GM18858 (cell line): ENCODE results near the gene SVIL.
"Not testable (repeated sequence)": the region's sequence is repeated elsewhere in the genome, so short reads cannot be mapped to it uniquely, and the experiment has no call there.

ENCODE experiments used
- ATAC-seq: cut with Tn5 transposase; IDR thresholded peaks from one replicate; pipeline ENCODE4 v1.9.1; 2021; ENCODE audit not compliant: unreplicated experiment

SVIL gene

DNA sequence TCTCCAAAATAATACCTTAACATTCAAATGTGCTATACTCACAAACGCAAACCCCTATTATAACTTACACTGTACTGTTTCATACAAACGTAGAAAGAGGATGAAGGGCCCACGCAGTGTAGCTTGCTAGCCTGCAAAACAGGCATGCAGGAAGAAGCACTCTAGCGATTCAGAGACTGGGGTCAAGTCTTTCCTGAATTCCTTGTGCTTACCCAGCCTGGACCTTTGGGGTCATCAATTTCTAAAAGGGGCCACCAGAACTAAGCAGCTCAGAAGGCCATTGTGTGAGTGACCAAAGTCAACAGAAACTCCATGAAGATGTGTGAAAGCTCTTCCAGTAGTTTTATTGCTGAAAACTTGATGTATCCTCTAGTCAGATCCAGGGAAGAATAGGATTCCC lies 111.9 kb downstream of the SVIL start:
- ATAC-seq, result no peak

DNA sequence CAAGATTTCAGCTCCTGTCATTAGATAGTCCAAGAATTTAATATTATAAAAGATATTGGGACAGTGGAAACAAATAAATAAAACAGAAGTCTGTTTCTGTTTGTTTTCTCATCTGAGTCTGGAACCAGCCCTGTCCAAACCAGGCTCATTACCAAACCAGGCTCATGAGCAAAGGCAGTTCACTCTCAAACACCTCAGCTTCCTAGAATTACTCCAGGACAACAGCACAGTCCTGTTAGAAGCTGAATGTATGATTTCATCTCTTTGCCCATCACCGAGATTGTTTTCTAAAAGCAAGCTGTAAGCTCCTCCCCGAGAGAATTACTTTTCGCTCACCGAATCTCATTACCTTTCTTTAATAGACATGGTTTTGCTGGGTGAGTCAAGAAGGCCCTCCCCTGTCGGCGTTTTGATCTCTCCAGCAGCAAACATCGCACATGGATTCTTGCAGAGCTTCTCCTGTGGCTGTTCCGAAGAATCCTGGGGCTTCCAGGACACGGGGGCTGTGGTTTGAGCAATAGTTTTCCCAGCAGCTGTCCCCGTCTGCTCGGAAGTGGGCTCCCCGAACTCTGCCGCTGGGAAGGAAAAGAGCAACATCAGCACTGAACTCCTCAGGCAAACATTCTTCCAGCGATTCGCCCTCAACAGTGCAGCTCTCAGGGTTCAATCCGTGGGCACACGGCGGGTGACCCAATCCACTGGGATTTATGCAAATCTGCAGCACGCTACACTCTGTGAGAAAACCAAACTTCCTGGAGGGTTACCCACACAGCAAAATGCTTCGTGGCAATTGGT lies 112.5 kb downstream of the SVIL start:
- no peak for ATAC-seq

DNA sequence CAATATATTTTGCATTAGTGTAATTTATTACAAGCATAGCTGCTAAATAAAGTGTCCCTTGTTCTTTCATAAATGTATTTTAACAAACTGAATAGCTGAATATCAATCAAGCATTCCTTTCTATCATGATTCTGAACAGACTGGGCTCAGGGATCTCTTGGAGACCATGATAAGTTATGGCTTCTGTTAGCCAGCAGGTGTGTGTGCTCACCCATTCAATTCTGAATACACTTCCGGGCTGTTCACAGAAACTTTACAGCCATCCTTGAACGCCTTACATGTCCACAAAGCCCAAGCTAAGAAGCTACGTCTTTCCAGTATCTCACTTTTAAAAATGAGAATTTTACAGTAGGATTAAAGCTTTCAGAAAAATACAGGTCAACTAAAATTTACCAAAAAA lies 115.1 kb downstream of the SVIL start:
- ATAC-seq, result no peak

DNA sequence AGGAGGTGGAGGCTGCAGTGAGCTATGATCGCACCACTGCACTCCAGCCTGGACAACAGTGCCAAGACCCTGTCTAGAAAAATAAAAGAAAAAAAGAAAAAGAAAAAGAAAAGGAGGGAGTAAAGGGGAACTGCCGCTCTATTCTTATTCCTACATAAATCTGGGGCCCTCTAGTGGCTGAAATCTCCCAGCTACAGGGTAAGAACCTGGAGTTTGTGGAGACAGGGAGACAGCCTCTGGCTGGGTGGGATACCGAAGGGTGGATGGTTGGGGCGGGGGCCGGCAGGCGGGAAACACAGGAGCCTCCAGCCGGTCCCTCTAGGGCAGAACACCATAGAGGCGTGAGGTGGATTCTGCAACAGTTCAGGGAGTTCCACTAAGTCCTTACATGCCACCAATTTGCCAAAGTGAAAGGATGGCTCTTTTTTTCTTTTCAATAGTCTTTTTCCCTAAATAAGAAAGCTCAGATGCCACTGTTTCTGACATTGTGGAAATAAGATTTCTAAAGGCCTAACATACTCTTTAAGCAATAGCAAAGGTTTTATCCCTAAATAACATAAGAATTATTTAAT lies 117.3 kb downstream of the SVIL start:
- ATAC-seq, result no peak

DNA sequence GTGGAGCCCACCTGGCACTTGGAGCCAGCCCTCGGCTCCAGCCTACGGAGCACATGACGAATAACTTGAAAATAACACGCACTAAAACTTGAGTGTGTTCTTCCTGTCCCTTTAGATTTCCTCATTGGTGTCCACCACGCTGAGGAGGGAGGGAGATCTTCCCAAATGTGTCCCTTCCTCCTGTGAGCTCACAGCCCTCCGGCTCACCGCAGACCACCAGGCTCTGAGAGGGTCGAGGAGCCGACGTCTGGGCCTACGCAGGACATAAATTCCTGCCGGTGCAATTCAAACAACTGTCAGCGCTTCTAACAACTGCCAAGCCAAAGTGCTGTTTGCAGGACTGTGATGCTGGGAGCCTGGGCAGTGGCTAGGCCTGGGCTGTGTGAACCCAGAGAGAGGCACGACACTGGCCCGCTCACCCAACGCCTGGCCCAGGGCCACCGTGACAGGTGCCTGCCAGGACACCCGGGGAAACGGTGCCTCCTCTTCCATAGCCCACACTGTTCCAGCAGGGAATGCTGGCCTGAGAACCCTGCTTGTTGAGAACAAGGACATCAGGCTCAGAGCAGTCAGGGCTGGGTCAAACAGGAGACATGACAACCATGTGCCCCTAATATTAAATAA lies 118.3 kb downstream of the SVIL start:
- ATAC-seq, result not testable (repeated sequence)

DNA sequence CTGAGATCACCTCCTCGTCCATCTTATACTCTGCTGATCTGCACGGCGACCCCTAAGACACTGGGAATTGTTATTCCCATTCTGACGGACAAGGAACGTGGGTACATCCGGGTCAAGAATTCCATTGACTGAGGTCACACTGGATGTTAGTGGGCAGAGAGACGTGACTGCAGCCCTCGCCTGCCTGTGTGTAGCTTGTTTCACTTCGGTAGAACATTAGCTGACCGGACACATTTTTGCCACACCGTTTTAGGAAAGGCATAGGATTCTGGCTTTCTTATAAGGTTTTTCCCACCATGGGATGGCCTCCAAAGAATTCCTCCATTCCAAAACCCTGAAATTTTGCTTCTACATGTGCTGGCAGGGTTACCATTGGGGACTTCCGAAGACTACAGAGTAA lies 118.9 kb downstream of the SVIL start:
- not testable (repeated sequence) for ATAC-seq

DNA sequence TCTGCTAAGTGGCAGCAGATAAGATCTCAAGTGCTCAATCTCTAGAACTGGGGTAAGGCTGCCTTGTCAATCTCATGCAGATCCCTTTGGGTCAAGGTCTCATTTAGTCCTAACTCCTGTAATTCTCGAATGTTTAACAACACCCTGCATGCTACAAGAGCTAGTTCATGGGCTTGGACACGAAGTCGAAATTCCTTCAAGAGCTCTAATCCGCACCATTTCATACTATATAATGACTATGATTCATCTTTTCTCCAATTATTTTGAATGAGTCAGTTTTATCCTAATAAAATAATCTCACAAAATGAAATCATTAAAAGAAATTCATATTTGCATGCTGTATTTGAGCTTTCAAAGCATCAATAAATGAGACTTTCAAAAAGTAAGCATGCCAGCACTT lies 119.7 kb downstream of the SVIL start:
- ATAC-seq, result not testable (repeated sequence)

DNA sequence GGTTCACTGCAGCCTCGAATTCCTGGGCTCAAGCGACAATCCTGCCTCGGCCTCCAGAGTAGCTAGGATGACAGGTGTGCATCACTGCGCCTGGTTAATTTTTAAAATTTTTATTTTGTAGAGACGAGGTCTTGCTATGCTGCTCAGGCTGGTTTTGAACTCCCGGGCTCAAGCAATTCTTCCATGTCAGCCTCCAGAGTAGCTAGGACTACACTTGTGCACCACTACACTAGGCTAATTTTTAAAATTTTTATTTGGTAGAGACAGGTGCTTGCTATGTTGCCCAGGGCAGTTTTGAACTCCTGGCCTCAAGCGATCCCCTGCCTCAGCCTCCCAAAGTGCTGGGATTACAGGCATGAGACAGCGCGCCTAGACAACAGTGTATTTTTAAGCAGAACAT lies 120.5 kb downstream of the SVIL start:
- ATAC-seq, result no peak

DNA sequence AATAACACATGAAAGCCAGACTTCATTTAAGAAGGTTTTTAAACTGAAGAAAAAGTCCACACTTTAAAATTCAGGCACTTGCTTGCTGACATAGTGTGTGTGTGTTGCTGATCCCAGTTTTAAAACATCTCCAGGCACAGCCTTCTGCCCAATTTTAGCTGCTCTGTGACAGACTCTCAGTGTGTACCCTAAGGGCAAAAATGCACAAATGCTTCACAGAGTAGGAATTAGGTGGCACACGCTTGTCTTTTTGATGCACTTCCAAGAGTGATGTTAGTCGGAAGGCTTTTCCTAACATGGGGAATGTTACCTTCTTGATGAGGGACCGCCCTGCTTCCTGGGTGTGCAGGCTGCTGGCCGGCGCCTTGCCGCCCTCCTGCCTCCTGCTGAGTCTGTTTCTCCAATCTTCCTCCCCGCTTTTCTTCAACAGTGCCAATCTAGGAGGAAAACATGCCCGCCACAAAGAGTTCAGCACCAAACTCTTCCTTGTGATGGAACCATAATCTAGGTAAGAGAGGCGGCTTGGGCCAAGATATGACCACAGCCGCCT lies 122.3 kb downstream of the SVIL start:
- ATAC-seq, result no peak

DNA sequence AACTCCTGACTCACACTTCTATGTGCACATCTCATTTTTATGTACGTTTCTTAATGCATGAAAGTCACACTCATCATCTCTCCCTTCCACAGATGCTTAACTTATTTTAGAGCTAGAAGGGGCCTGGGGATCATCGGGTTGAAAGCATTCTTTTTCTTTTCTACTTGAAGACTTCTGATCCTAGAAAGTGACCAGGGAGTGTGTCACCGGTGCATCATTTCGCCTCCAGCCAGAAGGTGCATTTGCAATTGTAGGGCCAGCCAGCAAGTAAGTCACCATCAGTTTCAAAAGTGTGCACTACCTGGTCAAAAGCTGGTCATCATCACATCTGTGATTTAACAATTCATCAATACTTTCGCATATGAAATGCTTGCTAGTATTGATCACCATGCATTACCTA lies 123.0 kb downstream of the SVIL start:
- ATAC-seq, result not testable (repeated sequence)

DNA sequence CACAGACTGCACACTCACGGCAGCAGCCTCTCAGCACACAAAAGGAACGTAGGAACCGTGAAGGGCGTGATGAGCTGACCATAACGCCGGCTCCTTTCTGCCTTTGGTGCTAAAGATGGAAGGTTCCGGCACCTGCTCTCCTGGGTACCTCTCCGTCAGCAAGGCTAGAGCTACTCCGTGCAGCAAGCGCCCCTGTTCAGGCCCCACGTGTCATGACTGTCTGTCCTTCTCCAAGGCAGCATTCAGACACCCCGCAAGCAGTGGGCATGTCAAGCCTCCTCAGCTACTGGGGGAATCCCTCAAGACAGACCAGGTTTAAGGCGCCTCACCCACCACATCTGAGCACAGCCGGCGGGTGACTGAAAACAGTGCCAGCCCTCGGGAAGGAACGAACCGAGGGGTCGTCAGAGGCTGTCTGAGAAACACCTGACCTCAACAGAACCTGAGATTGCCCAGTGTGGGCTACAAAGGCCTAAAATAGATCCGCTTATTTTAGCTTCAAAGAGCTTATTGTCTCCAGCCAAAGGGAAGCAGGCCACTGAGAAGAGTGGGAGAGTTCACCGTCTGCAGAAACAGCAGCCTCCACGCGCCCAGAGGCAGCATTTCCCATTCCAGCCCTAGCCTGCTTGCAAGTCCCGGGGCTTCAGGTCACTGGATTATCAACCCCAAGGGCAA lies 124.2 kb downstream of the SVIL start:
- ATAC-seq, result not testable (repeated sequence)

DNA sequence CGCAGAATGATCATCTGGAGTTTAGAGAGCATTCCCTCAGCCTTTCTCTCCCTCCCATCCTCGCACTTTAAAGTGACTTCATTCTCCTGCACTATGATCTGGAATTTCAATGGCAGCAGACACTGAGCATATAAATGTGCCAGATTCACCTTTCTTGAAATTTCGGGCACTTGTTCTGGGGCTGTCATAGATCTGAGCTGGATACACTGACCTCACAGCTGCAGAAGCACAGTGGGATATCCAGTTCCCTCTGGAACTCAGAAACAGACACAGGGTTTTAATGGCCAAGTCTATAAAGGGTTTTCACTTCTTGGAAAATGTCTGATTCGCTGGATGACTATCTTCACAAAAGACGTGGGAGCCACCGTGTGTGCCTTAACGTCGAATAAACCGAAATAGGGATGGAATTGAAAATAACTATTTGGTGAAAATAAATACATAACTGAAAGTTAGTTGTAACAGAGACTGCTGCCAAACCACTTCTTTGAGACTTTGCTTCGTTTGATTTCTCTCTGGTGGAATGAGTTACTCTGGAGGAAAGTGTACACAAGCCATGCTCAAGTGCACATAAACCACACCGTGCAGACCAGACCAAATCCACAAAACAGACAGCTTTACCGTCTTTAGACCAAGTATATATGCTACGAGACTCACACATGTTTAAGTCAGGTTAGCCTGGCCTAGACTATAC lies 126.1 kb downstream of the SVIL start:
- peak; percentile 72 for ATAC-seq

DNA sequence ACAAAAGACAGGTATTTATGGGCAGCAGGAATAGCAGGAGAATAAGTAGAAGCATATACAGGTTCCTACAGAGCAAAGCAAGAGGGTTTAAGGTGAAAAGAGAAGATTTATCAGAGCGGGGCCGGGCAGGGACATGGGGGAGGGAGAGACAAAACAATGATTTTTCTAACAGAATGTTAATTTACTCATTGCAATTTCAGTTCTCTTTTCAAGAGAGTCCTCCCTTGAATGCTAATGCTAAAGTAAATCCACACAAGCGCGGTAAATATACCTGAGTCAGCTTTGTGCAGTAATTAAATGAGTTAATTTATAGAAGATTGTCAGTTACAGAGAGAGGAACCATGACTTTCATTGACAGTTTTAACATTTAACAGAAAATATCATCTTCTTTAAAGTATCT lies 127.0 kb downstream of the SVIL start:
- ATAC-seq, result not testable (repeated sequence)

DNA sequence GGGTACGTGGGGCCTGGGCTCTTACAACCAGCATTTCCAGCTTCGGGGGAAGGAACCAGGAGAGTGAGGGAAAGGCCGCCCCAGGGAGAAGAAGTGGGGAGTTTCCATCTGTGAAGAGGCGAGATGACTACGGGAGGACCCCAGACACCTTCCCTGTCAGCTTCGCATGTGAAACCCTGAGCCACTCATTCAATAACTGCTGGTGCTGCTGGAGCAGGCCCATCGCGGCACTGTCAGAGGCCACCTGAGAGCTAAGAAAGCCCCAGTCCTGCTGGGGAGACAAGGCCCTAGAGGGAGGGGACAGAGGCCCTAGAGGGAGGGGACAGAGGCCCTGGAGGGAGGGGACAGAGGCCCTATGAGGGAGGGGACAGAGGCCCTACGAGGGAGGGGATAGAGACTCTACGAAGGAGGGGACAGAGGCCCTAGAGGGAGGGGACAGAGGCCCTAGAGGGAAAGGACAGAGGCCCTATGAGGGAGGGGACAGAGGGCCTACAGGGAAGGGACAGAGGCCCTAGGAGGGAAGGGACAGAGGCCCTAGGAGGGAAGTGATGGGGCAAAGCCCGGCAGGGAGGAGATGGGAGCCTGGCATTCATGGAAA lies 128.3 kb downstream of the SVIL start:
- ATAC-seq, result not testable (repeated sequence)

DNA sequence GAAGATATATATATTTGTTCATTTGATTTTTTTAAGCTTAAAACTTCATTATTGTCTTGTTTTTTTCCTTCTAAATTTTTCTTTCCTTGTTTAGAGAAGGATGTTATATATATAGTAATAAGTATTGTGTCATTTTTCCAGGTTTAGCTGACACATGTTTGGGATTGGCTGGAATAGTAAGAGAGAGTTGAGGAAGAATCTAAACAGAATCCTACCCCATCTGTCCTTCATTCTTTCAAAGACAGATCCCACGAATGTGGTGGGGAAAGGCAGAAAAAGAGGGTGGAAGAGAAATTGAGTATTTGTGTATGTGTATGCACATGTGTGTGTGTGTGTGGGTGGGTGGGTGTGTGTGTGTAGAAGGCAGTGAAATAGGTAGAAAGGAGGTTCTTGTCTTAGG lies 132.4 kb downstream of the SVIL start:
- no peak for ATAC-seq

DNA sequence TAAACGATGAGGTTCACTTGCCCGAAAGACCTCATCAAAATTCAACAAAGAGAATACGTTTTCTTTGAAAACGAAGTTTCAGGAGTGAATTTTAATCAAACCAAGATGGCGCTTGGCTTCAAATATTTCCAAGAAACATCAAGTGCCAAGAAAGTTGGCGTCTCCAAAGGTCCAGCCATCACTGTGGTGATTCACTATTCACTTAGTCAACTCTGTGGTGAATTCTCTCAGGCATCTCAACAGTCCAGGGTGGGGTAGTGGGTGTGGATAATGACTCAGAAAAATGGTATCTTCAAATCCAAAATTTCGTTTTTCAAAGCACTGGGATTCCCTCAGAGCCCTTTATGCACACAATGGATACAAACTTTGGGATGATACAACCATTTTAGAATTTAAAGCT lies 133.1 kb downstream of the SVIL start:
- ATAC-seq, result no peak

DNA sequence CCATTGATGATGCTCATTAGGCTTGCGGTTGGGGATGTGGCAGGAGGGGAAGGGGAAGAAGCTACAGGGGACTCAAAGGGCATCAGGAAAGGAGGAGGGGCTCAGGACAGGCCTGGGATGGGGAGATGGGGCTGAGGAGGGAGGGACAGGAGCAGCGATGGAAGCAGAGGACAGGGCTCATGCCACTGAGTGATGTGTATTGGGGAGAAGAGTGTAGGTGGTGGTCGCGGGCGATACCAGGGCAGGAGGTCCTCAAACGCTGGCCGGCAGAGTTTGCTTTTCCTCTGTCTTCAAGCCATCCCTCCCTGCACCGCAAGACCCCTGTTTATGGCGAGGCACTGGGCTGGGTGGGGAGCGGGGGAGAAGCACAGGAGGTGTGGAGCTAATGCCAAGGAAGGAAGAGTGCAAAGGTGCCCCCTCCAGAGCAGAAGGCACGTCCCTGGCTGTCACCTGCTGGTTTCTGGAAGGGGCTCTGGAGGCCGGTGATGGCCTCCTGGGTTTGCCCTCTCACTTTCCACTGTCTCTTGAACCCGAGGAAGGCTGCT lies 134.7 kb downstream of the SVIL start:
- no peak for ATAC-seq

DNA sequence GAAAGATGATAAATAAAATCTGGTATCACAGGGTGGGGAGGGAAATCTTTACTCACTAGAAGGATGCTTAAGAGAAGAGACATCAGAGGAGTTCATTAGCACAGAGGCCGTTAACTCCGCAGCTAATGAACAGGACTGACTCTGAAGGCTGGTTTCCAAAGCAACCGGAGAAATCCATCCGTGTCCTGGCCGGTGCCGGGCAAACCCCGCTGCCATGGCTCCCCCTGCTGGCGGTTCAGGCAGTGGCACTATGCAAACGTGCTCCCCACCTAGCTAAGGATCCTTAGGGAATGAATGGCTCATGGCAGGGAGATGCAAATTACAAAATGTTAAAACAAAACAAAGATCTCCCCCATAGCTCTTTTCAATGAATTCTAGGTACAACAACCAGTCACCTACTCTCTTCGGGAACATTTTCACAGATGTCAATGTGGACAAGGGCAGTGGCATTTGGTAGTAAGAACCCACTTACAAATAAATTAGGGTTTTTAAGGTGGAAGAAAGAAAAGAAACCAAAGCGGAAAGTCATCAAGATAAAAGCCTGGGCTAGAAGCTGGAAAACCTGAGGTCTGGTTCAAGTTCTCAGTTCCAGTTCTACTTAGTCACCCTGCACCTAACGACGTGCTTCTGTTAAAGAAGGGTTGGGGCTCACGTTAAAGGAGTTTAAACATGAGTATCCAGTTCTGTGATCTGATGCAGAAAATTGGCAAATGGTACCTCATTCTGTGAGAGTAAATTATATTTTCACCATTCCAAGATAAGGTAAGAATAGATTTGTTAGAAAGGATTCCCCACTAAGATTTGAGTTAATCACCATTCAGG lies 138.2 kb downstream of the SVIL start:
- no peak for ATAC-seq

DNA sequence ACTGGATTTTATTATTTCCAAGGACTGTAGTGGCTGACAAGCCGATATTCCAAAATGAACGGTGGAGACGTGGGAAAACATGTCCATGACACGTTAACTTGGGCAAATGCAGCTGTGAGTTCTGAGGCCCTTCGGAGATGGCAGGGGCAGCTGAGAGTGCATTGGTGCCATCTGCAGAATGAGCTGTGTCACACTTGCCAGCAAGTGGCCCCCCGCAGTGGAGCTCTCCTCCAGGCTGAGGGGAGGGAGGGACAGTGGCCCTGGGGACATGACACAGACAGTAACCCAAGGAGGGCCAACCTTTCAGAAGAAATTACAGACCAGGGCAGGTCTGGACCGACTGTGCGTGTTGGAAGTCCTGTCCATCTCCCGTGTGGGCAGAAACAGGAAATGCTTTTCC lies 139.4 kb downstream of the SVIL start:
- no peak for ATAC-seq
